ENCODE data around the gene LONP1. TPM values are rescaled to one million over a fixed set of nuclear protein-coding genes. Genes with fewer than 3 reads are reported as not detected.
"Not testable (repeated sequence)": the region's sequence is repeated elsewhere in the genome, so short reads cannot be mapped to it uniquely, and the experiment has no call there.

LONP1 gene
- total and polyA plus RNA-seq, 9 donors: 25.5 to 77.2 (median 51.4) TPM

- WGBS, 3 donors: 0 to 1% (median 1%) methylated on average over 55 to 73 of the region's 73 CpGs
- intact Hi-C loops (cut with DNase I): loop anchor here in 1 of 4 donors (5.0 kb wide), 1 partner anchor 643 kb away; no protein-coding TSS in a partner anchor
- peak; percentile 97 to 100 (median 99) for DNase-seq
- H3K27me3 ChIP-seq: no peaks in the 10 kb centered on the region
- H3K36me3 ChIP-seq: no peaks in the 10 kb centered on the region
- peak; percentile 96 for TF ChIP-seq POLR2A (IDR thresholded peaks at IDR 0.05)
- peak; percentile 99 for TF ChIP-seq CTCF (IDR thresholded peaks at IDR 0.05)
- TF ChIP-seq EP300 (IDR thresholded peaks at IDR 0.05): no peak
- H3K27ac ChIP-seq: peak within 1 kb of the TSS; percentile 51 to 93
- no peaks in the 10 kb centered on the region for H3K9me3 ChIP-seq
- H3K4me1 ChIP-seq (ENCODE audit: insufficient read depth): peaks cover 14% of the 10 kb centered on the region
- H3K4me3 ChIP-seq: peak within 1 kb of the TSS; percentile 78
Measured at GRCh38 chr19:5690125-5690954, 29.6 kb downstream of the LONP1 start, which contains the start of gene RPL36. RPL36 (plus strand) TSS chr19:5690295; CDS start chr19:5690508, 213 bp downstream.

- DNase-seq: peak in 2 of 5 donors; percentile 24 to 47
- not testable (repeated sequence) for H3K36me3 ChIP-seq, H3K9me3 ChIP-seq, H3K27ac ChIP-seq, H3K27me3 ChIP-seq, H3K4me3 ChIP-seq
- 87 to 93% (median 89%) methylated on average over 13 of the region's 13 CpGs for WGBS, 3 donors
- H3K4me1 ChIP-seq (ENCODE audit: insufficient read depth): peaks cover 14% of the 10 kb centered on the region
- intact Hi-C loops (cut with DNase I): loop anchor here in 1 of 4 donors (10.0 kb wide), 1 partner anchor 64 kb away; the partner anchor contains the start of genes SAFB and SAFB2
Measured at GRCh38 chr19:5688262-5688881, 31.6 kb downstream of the LONP1 start.

- H3K27ac ChIP-seq: peak overlapping the region; percentile 35 to 81
- no peaks in the 10 kb centered on the region for H3K27me3 ChIP-seq
Measured at GRCh38 chr19:5687360-5688198, 32.4 kb downstream of the LONP1 start.

More at GRCh38 chr19:5687360-5688198, 32.4 kb downstream of the LONP1 start:
- intact Hi-C loops (cut with DNase I): loop anchor here in 1 of 4 donors (10.0 kb wide), 1 partner anchor 63 kb away; the partner anchor contains the start of genes SAFB and SAFB2
- WGBS, 3 donors: 46 to 54% (median 48%) methylated on average over 62 to 76 of the region's 76 CpGs
- peak in 3 of 5 donors; percentile 45 to 69 (median 68) for DNase-seq
- TF ChIP-seq POLR2A (IDR thresholded peaks at IDR 0.05) (no peak), CTCF (IDR thresholded peaks at IDR 0.05) (peak in 1 of 3 donors; percentile 36), EP300 (IDR thresholded peaks at IDR 0.05) (no peak)
- Histone ChIP-seq H3K9me3 (no peaks in the 10 kb centered on the region), H3K36me3 (no peaks in the 10 kb centered on the region), H3K4me3 (peak overlapping the region; percentile 65), H3K4me1 (ENCODE audit: insufficient read depth) (peaks cover 14% of the 10 kb centered on the region)
